ENCODE measurements around the gene ARHGAP31.

ARHGAP31 gene

DNA sequence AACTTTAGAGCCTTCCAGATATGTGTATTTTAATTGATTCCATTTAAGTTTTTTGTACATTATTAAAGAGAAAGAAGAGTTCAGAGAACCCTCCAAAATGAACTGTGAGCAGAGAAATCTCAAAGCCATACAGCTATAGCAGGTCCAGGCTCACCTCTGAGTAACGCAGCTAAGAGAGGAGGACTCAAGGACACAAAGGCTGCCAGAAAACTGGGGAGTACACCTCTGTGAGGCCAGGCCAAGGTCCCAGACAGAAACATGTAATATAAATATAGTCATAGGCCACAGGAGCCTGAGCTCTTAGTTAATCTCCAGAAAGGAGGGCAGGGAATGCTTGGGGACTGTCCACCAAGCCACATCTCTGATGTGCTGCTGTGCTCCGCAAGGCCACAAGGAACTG lies 102.7 kb downstream of the ARHGAP31 start:
- DNase-seq, result no peak

GRCh38 chr3:119400466-119400865 lies 106.3 kb downstream of the ARHGAP31 start:
- DNase-seq, result no peak

- DNase-seq, result no peak
Observed at GRCh38 chr3:119401069-119401468, 106.9 kb downstream of the ARHGAP31 start.

DNA sequence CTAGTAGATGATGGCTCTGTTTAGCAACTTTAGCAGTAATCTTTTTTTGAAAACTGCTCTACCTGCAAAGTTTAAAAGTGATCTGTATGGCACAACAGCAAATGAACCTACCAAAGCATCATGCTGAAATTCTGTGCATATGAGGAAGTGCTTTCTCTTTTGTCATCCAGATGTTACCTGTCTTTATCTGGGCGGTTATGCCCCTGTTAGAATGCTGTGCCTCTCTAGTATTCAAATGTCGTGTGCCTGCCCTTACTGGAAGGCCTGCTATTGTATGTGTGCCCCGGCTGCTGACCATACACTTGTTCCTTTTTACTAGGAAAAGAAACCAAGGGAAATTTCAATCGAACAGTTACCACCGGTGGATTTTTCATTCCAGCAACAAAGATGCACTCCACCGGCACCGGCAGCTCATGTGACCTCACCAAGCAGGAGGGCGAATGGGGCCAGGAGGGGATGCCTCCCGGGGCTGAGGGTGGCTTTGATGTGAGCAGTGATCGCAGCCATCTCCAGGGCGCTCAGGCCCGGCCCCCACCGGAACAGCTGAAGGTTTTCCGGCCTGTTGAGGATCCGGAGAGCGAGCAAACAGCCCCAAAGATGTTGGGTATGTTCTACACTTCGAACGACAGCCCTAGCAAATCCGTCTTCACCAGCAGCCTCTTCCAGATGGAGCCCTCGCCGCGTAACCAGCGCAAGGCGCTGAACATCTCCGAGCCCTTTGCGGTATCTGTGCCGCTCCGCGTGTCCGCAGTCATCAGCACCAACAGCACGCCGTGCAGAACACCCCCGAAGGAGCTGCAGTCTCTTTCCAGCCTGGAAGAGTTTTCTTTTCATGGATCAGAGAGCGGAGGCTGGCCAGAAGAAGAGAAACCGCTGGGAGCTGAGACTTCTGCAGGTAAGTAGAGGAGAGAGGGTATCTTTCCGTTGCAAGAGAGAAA lies 107.6 kb downstream of the ARHGAP31 start:
- no peak for DNase-seq

DNA sequence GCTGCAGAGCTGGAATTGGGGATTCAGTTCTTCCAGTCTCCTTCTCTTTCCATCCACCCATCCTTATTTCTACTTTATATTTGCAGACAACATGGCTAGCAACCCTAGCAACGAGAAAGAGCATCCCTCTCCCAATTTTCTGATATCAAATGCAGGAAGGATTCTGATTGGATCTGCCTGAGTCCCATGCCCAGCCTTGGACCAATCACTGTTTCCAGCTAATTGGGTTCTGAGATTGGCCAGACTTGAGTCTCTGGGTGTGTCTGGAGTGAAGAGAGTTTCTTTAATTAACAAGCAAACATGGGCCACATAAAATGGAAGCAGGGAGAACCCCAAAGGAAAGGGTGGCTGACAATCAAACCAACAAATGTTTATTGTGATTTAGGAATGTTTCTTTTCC lies 108.6 kb downstream of the ARHGAP31 start:
- peak; percentile 36 to 58 for DNase-seq

DNA sequence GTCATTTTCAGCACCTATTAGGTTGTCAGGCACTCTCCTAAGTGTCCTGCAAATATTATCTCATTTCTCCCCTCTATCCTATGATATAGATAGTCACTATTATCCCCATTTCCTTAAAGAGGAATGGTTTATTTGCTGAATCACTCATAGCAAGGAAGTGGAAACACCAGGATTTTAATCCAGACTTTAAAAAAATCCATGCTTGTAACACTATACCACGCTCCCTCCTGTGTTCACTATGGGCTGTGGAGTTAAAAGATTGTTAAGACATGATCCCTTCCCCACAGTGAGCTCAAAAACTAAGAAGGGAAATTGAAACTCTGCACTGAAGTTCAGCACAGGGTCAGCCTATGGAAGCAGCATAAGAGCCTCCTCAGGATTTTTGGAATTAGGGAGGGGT lies 109.0 kb downstream of the ARHGAP31 start:
- DNase-seq, result peak; percentile 37 to 93

GRCh38 chr3:119405315-119405714 lies 111.1 kb downstream of the ARHGAP31 start:
- no peak for DNase-seq

- no peak for DNase-seq
Observed at GRCh38 chr3:119408243-119408950, 114.2 kb downstream of the ARHGAP31 start.

- no peak for DNase-seq
Observed at GRCh38 chr3:119409844-119410243, 115.7 kb downstream of the ARHGAP31 start.

DNA sequence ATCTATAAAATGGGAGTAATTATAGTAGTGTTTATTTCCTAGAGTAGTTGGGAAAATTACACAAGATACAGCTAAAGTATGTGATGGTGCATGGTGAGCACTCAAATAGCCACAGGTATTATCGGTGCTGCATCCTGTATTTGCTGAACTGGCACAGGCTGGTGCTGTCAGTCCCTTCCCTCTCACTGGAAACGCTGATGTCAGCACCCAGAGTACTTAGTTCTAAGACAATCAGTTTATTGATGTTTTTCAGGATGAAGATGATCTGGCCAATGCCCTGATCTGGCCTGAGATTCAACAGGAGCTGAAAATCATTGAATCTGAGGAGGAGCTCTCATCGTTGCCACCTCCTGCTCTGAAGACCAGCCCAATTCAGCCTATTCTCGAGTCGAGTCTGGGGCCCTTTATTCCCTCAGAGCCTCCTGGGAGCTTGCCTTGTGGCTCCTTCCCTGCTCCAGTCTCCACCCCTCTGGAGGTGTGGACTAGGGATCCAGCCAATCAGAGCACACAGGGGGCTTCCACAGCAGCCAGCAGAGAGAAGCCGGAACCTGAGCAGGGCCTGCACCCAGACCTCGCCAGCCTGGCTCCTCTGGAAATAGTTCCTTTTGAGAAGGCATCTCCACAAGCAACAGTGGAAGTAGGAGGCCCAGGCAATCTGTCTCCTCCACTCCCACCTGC lies 119.6 kb downstream of the ARHGAP31 start:
- no peak for DNase-seq

- no peak for DNase-seq
Observed at GRCh38 chr3:119416873-119417272, 122.7 kb downstream of the ARHGAP31 start.

- DNase-seq, result no peak
Observed at GRCh38 chr3:119417771-119418512, 123.8 kb downstream of the ARHGAP31 start.

GRCh38 chr3:119418641-119419040 lies 124.5 kb downstream of the ARHGAP31 start:
- no peak for DNase-seq

DNA sequence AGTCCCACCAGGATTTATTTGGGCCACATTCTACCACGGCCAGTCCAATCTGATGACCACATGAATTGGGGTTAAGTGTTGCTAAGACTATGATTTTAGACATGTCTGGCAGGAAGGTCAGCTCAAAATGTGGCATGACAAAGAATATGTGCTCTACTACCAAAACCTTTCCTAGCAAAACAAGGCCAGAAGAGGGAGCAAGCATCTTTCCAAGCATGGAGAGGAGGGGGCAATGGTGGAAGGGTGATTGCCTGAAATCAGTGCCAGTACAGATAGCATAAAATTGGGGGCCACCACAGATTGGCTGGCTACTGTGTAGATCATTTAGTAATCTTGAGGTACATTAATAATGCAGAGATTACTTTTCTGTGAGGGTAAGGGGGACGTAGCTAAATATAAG lies 126.0 kb downstream of the ARHGAP31 start:
- DNase-seq, result peak in 1 of 2 experiments; percentile 42

DNA sequence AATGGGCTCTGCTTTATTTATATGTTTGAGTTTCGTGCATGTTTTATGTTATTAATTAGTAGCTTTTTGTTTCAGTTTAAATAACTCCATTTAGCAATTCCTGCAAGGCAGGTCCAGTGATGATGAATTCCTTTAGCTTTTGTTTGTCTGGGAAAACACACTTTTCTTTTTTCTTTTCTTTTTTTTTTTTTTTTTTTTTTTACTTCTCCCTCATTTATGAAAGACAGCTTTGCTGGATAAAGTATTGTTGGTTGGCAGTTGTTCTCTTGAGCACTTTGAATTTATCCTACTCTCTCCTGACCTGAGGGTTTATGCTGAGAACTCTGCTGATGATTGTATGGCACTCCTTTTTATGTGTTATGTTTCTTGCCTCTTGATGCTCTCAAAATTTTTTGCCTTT lies 133.5 kb downstream of the ARHGAP31 start:
- no peak for DNase-seq

GRCh38 chr3:119428538-119428937 lies 134.4 kb downstream of the ARHGAP31 start:
- peak in 1 of 2 experiments; percentile 16 for DNase-seq

DNA sequence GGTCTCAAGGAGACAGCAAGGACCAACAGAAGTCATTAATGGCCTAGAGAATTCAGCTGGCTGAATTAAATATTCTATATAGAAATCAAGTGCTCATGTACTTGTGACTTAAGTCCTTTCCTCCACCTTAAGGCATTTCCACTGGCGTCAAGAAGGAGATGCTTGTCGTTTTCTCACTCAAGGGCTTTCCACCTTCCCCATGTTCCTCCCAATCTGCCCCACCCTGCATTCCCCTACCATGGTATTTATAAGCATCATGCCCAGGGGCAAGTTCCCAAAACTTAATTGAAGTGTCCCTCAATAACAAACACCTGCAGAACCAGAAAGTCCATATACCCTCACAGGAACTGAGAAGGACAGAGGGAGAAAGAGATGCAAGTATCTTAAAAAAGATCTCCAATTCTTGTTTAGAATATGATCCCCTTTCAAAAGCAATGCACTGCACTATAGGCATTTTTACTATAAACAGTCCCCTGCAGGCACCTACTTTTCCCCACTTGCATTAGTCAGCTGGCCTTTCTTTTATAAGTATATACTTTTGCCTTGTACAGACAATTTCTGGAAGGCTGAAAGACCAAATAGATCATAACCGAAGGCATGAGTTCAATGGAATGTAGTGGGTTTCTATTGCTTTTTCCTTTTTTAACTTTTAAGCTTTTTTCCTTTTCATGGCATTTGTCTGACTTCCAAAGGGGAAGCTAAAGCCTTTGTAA lies 139.6 kb downstream of the ARHGAP31 start:
- DNase-seq, result no peak

GRCh38 chr3:119434703-119435102 lies 140.5 kb downstream of the ARHGAP31 start:
- peak in 1 of 2 experiments; percentile 24 for DNase-seq

- DNase-seq, result no peak
Observed at GRCh38 chr3:119436977-119437376, 142.8 kb downstream of the ARHGAP31 start.

DNA sequence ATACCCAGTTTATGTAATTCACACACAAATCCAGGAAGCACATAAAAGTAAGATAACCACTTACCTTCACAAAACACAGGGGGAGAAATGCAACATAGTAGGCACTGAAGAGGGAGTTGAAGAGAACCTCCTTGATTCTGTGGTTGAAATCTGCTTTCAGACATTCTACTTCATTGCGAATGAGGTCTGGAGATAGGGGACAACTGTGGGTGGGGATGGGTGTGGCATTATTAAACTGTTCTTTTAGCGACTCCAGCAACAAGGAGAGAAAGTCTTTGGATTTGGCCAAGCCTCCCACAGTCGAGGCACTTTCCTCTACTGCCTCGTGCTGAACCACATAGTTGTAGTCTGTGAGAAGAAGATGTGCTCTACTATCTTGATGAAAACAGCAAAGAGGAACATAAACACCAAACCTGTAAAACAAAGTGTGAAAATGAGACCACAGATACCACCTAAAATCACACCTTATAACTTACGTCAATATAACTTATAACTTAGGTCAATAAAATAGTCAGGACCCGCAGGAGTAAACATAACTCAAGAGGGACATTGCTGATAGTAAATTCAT lies 143.6 kb downstream of the ARHGAP31 start:
- DNase-seq, result no peak

GRCh38 chr3:119443179-119443578 lies 149.0 kb downstream of the ARHGAP31 start:
- DNase-seq, result no peak

DNA sequence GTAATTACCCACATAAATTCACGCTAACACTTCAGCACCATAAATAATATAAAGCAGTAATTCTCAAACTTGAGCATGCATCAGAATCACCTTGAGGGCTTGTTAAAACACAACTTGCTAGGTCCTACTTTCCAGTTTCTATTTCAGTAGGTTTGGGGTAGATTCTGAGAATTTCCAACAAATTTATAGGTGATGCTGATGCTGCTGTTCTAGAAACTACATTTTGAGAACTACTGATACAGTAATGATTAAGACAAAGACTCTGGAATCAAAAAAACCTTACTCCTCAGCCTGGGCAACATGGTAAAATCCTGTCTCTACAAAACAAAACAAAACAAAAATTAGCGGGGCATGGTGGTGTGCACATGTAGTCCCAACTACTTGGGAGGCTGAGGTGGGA lies 150.4 kb downstream of the ARHGAP31 start:
- DNase-seq, result no peak
